Measurements from ENCODE around the gene IL6. TPM values are rescaled to one million over a fixed set of nuclear protein-coding genes. Genes with fewer than 3 reads are reported as not detected.

The IL6 gene
- polyA plus RNA-seq, 1 donor (not counting 4 experiments of a cell fraction or from before 2014, with no cell fraction given) = 5.0 TPM

Other genes with a start within 250 kb of the IL6 start
- 12.0 to 18.9 TPM (median 14.9 TPM) in 3 replicates for gene STEAP1B, start 227.0 kb upstream of the IL6 start, polyA plus RNA-seq
- gene TOMM7, start 95.6 kb downstream of the IL6 start, polyA plus RNA-seq = 219 to 1,492 TPM (median 1,291 TPM) in 3 replicates

Data from keratinocyte (primary cell).